Measurements from ENCODE around the gene INKA2. TPM values are rescaled to one million over a fixed set of nuclear protein-coding genes. Genes with fewer than 3 reads are reported as not detected.

The INKA2 gene
- total and polyA plus RNA-seq, 2 donors (not counting 1 experiment from before 2014, with no cell fraction given): 3.5 to 25.4 TPM

GRCh38 chr1:111702504-111703050, 36.6 kb downstream of the INKA2 start:
- H2AFZ ChIP-seq (ENCODE audit: low read length): no peak overlapping the region
- H3K36me3 ChIP-seq (ENCODE audit: control insufficient read depth, insufficient read depth, low read length): peaks cover 6% of the 10 kb centered on the region
- no peak overlapping the region for H3K27ac ChIP-seq (ENCODE audit: insufficient read depth, low read length)
- H3K9me3 ChIP-seq (ENCODE audit: control insufficient read depth, insufficient read depth, low read depth, low read length): no peaks in the 10 kb centered on the region
- H3K4me3 ChIP-seq (replicated peaks in 1 of 4; ENCODE audit: control extremely low read depth in 1 of 4, insufficient read depth in 1 of 4, low read depth in 3 of 4, low read length in 4 of 4): no peak overlapping the region
- H3K27me3 ChIP-seq (ENCODE audit: control insufficient read depth, insufficient read depth, low read length): no peaks in the 10 kb centered on the region
- TF ChIP-seq CTCF (conservative IDR thresholded peaks at IDR 0.05 in 1 of 2, IDR thresholded peaks at IDR 0.05 in 1 of 2; ENCODE audit: low read depth in 1 of 2, low read length in 2 of 2) (no peak), EZH2 (IDR thresholded peaks at IDR 0.05; ENCODE audit: low read length, missing control alignments) (no peak)
- H3K79me2 ChIP-seq (ENCODE audit: control insufficient read depth, insufficient read depth, low read length): no peaks in the 10 kb centered on the region
- no peak for DNase-seq (ENCODE audit: low read depth in 2 of 2)
- H3K9ac ChIP-seq (ENCODE audit: insufficient read depth, low read length): no peak overlapping the region
- no peaks in the 10 kb centered on the region for H4K20me1 ChIP-seq (ENCODE audit: control insufficient read depth, extremely low read depth, insufficient read depth, low read length)
- no peak overlapping the region for H3K4me2 ChIP-seq (ENCODE audit: extremely low read depth, insufficient read depth, low read length)
- peaks cover 8% of the 10 kb centered on the region for H3K4me1 ChIP-seq (ENCODE audit: control insufficient read depth, extremely low read depth, insufficient read depth, low read length)

- Histone ChIP-seq H3K4me3 (replicated peaks in 1 of 4; ENCODE audit: control extremely low read depth in 1 of 4, insufficient read depth in 1 of 4, low read depth in 3 of 4, low read length in 4 of 4) (no peak overlapping the region), H3K36me3 (ENCODE audit: control insufficient read depth, insufficient read depth, low read length) (peaks cover 8% of the 10 kb centered on the region), H4K20me1 (ENCODE audit: control insufficient read depth, extremely low read depth, insufficient read depth, low read length) (no peaks in the 10 kb centered on the region), H3K27ac (ENCODE audit: insufficient read depth, low read length) (no peak overlapping the region), H2AFZ (ENCODE audit: low read length) (no peak overlapping the region), H3K27me3 (ENCODE audit: control insufficient read depth, insufficient read depth, low read length) (no peaks in the 10 kb centered on the region), H3K9ac (ENCODE audit: insufficient read depth, low read length) (no peak overlapping the region), H3K79me2 (ENCODE audit: control insufficient read depth, insufficient read depth, low read length) (no peaks in the 10 kb centered on the region), H3K9me3 (ENCODE audit: control insufficient read depth, insufficient read depth, low read depth, low read length) (no peaks in the 10 kb centered on the region), H3K4me2 (ENCODE audit: extremely low read depth, insufficient read depth, low read length) (no peak overlapping the region), H3K4me1 (ENCODE audit: control insufficient read depth, extremely low read depth, insufficient read depth, low read length) (no peaks in the 10 kb centered on the region)
- DNase-seq (ENCODE audit: low read depth in 2 of 2): no peak
- TF ChIP-seq EZH2 (IDR thresholded peaks at IDR 0.05; ENCODE audit: low read length, missing control alignments) (no peak), CTCF (conservative IDR thresholded peaks at IDR 0.05 in 1 of 2, IDR thresholded peaks at IDR 0.05 in 1 of 2; ENCODE audit: low read depth in 1 of 2, low read length in 2 of 2) (no peak)
Observed at GRCh38 chr1:111699268-111699667, 39.9 kb downstream of the INKA2 start.

GRCh38 chr1:111696330-111696729, 42.9 kb downstream of the INKA2 start:
- Histone ChIP-seq H3K9ac (ENCODE audit: insufficient read depth, low read length) (no peak overlapping the region), H3K4me1 (ENCODE audit: control insufficient read depth, extremely low read depth, insufficient read depth, low read length) (no peaks in the 10 kb centered on the region), H2AFZ (ENCODE audit: low read length) (no peak overlapping the region), H3K9me3 (ENCODE audit: control insufficient read depth, insufficient read depth, low read depth, low read length) (no peaks in the 10 kb centered on the region), H4K20me1 (ENCODE audit: control insufficient read depth, extremely low read depth, insufficient read depth, low read length) (no peaks in the 10 kb centered on the region), H3K4me2 (ENCODE audit: extremely low read depth, insufficient read depth, low read length) (no peak overlapping the region), H3K79me2 (ENCODE audit: control insufficient read depth, insufficient read depth, low read length) (no peaks in the 10 kb centered on the region), H3K27me3 (ENCODE audit: control insufficient read depth, insufficient read depth, low read length) (no peaks in the 10 kb centered on the region), H3K4me3 (replicated peaks in 1 of 4; ENCODE audit: control extremely low read depth in 1 of 4, insufficient read depth in 1 of 4, low read depth in 3 of 4, low read length in 4 of 4) (no peak overlapping the region), H3K27ac (ENCODE audit: insufficient read depth, low read length) (no peak overlapping the region), H3K36me3 (ENCODE audit: control insufficient read depth, insufficient read depth, low read length) (peaks cover 5% of the 10 kb centered on the region)
- no peak for DNase-seq (ENCODE audit: low read depth in 2 of 2)
- TF ChIP-seq EZH2 (IDR thresholded peaks at IDR 0.05; ENCODE audit: low read length, missing control alignments): no peak
- TF ChIP-seq CTCF (conservative IDR thresholded peaks at IDR 0.05 in 1 of 2, IDR thresholded peaks at IDR 0.05 in 1 of 2; ENCODE audit: low read depth in 1 of 2, low read length in 2 of 2): no peak

Measured in fibroblast of lung (primary cell).